Activated CD8-positive, alpha-beta memory T cell treated with anti-CD3 and anti-CD28 coated beads, Interleukin-2, amount 50 U/mL, for 1 hour (primary cell): ENCODE data around the gene LTN1.
A peak's percentile ranks its signal among the peaks of the same experiment; 100 is the strongest.
"Not testable (repeated sequence)": the region's sequence is repeated elsewhere in the genome, so short reads cannot be mapped to it uniquely, and the experiment has no call there.

Source experiments
- DNase-seq: peaks from one replicate; pipeline ENCODE4 v3.0.0-alpha.2; 2020; ENCODE audit errors: extremely low read depth

LTN1 gene

DNA sequence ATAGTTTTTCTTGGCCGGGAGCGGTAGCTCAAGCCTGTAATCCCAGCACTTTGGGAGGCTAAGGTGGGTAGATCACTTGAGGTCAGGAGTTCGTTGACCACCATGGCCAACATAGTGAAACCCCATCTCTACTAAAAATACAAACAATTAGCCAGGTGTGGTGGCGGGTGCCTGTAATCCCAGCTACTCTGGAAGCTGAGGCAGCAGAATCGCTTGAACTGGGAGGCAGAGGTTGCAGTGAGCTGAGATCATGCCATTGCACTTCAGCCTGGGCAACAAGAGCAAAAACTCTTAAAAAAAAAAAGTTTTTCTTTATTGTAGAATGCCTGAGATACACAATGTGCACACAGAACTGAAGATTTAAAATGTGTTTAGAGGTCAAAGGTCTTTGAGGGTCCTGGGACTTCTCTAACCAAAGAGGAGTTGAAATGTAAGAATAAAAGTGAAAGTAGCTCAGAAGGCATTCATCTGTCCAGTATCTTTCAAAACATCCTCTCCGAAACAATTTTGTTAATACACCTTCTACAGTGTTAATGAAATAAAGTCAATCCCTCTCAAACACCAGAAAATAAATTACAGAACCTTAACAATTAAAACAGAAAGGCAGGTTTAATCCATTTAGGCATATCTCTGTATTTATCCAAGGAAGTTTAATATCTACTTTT, 60.8 kb downstream of the LTN1 start:
- not testable (repeated sequence) for DNase-seq

DNA sequence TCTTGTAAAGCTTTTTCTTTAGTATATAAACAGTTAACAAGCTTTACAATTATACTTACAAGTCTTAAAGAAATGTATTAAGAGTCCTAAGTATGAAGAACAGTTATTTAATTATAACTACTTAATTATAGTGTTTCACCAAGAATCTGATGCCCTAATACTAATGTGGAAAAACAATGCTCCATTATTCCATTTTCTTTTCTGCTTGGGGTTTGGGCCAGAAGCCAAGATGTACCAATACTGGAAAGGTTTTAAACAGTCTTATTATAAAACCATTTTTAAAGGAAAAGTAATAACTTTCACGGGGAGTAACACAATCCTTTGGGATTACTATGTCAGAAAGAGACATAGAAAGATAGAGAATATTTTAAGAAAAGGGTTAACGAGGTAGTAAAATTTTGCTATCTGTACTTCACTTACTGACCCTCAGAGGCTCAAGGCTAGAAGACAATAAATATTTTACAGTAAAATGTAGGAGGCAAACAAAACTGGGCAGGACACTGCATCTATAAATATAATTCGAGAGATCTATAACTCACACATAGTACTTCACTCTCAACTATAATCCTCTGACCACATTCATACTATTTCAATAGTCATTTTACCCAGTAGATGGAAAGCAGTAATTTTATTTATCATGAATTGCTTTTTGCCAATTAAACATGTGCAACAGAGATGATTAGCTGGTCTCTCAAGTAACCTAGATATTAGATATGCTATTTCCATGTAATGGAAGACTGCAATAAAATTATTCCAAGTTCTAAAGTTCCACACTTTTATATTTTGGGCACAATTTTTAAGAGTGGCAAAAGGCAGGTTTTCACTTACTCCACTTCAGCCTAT, 63.9 kb downstream of the LTN1 start:
- no peak for DNase-seq

DNA sequence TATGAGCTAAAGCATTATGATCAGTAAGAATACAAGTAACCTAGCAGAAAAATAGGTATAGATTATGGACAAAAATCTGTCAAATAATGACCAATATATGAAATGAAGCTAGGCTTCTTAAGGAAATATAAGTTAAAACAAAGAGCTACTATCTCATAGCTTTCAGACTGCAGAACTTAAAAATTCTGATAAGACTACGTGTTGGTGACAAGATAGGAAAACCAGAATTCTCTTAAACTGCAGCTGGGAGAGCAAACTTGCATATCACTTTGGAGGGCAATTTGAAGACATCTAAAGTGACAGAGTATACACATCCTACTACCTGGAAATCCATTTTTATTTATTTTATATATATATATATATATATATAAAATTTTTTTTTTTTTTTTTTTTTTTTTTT, 65.5 kb downstream of the LTN1 start:
- DNase-seq, result no peak

DNA sequence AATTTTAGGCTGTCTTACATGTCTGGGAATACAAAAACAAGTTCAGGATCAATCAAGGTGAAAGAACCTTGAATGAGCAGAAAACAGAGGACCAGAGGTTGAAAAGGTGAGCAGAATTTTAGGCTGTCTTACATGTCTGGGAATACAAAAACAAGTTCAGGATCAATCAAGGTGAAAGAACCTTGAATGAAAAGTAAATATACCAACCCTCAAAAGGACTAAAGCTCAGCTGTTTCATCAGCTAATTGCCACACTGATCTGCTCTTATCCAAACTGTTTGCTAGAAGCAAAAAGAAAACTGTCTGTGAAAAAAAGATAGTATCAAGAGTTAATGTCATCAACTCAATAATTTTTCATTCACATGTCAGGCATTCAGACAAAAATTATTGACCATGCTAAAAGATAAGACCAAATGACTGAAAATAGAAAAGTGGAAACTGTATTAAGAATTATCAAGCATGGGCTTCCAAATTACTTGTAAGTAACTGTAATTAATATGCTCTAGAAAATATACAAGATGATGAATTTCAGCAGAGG, 69.2 kb downstream of the LTN1 start:
- no peak for DNase-seq

DNA sequence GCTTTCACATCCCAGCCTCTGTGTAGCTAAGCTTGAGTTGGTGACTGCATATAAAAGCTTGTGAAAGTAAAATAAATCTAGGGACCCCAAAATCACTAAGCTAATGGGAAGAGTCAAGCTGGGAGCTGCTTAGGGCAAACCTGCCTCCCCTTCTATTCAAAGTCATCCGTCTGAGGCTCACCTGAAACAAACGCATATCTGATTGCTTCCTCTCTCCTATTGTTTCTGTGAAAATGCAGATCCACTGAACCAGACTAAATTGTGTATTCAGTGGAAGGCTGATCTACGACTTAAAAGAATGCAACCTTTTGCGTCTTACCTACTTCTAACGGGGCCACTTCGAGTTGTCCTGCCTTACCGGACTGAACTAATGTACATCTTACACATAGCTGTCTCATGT, 70.3 kb downstream of the LTN1 start:
- no peak for DNase-seq

DNA sequence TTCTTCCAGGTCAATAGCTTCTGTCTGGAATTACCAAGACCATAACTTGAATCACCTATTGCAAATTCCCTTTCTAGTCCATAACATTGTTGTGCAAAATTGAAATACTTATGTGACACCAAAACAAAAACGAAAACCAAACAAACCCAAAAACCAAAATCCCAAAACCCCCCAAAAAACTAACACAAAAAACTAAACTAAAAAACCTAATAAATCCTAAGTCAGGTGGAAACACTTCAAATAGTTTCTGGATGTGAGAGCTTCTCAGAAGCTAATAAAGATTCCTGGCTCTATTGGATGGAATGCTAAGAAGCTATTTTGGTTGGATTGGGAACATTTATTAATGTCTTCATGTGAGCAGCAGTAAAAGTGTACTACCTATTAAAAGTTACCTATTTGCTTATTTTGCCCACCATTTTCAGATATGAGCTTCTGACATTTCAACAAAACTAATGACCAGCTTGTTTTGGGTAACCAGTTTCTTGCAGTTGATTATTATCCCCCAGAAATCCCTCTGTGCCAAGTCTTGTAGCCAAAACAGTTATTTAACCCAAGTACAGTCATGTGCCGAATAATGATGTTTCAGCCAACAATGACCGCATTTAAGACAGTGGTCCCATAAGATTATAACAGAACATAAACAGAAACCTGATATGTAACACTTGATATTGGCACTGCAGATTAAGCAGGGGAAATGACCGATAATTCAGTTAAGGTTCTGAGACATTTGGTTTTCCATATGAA, 76.4 kb downstream of the LTN1 start:
- no peak for DNase-seq

DNA sequence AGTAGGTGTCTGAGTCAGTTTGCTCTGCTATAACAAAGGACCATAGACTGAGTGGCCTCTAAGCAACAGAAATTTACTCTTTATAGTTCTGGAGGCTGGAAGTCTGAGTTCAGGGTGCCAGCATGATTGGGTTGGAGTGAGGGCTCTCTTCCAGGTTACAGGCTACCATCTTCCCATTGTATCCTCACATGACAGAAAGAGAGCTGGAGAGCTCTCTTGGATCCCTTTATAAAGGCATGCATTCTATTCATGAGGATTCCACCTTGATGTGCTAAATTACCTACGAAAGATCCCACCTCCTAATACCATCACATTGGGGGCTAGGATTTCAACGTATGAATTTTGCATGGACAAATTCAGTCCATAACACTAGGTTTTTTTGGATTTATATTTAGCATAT, 79.6 kb downstream of the LTN1 start:
- no peak for DNase-seq

DNA sequence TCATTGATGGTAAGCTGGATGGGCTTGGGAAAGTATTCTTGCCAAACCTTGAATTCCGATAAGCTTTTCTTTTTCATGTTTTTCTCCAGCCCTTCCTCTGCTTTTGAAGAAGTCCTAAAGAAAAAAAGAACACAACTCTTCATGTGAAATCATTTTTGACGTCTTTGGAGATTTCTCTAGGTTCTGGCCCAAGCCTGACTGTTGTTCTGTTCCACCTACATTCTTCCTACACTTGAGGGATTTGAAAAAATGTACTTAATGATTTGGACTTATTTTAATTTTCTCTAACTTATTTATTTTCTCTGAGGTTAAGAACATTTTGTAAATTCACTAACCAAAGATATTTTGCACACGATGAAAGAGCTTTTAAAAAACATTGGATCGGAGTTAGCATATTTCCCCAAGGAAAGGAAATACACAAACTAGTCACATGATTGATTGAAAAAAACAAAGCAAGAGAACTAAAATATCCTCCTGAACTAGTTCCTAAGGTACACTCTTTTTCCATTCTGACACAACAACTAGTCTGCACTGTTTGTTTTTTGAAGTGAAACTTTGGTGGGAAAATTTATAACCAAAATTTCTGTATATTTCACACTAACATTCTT, 82.3 kb downstream of the LTN1 start:
- DNase-seq, result no peak

DNA sequence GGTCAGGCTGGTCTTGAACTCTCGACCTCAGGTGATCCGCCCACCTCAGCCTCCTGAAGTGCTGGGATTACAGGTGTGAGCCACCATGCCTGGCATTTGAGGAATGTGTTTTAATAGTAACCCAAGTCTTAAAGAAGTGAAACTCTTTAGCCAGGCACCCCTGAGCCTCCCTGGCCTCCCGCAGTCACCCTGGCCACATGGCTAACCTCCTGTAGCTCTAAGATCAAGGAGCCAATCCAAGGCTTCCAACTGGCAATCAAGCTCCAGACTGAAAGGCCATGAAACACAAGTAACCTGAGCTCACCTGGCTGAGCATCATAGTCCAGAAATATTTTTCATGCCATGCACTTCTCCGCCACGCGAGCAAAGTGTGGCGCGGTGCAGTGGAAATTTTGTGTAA, 84.3 kb downstream of the LTN1 start:
- DNase-seq, result no peak

DNA sequence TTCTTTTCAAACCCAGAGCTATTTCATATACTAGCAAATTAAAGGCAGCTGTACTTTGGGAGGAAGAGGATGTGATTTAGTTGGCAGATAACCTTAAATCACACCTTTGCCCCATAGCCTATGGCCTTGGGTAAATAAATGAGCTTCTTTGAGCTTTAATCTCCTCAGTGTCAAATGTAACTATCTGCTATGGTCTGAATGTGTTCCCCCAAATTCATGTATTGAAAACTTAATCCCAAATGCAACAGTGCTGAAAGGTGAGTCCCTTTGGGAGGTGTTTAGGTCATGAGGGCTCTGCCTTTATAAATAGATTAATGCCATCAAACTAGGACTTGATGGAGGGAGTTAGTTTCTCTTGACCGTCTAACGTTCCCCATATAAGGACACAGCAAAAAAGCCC, 85.8 kb downstream of the LTN1 start:
- DNase-seq, result no peak

DNA sequence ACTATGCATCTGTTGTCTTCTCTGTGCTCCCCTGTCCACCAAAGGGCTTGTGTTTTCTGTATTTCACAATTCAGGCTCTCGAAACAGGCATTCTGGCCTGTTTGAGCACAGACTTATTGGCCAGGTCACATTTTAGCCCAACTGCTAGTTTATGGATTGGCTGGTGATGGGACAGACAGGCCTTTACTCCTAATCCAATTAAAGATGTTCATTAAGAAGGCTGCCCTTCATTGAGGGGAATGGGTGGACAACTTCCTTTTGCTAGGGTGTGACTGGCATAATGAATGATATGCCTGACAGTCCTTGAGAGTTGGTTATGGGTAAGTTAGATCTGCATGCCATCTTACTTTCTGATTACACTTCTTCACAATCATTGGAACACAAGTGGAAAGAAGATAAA, 86.4 kb downstream of the LTN1 start:
- DNase-seq, result no peak

DNA sequence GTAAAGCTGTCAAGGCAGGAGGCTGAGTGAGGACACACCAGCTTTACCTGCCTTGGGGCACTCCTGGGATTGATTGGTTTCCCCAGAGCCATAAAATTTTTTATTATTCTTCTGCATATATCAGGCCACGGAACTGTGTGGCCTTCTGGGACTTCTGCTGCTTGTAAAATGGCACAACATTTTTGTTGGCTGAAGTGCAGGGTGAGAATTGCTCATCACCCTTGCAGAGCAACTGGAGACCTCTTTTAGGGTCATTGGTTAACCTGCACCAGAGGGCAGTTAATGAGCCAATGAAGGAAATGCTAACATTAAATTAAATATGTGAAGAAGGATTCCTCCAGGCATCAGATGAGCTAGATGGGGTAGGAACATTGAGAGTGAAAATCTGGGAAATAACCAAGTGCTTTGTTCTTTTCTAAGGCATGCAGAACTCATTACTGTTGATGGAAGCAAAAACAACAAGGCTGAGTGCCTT, 87.7 kb downstream of the LTN1 start:
- no peak for DNase-seq

DNA sequence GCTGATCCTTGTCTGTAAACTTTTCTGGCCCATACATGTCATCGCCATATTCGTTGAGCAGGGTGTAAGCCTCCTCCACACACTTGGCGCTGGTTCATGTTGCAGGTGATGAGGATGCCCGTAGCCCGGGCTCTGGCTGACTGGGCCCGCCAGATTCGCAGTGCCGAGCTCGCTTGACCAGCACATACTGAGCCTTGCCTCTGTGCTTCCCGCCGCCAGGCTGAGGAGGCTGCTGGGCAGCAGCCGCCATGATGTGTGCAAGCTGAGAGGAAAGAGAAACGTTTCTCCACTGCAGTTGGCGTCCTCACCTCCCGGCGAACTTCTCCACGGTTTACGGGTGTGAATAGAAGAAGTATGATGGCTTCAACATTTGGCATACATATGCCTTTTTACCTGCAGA, 89.2 kb downstream of the LTN1 start:
- DNase-seq, result no peak

DNA sequence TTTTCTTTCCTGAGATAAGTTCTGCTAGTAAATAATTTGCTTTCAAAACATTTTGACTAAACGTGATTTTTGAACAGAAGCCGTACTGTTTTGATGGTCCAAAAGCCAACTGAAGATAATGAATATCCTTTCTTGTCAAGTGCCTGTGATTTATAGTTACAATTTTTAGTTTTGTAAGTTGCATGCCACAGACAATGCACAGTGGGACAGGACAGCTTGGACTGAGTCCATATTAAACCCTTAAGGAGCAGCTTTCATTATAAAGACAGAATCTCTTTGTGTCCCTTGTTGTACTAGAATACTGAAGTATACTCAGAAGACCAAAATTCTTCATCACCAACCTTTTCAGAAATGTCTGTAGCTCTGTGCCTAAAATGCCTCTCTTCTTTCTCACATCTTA, 92.2 kb downstream of the LTN1 start:
- DNase-seq, result no peak

DNA sequence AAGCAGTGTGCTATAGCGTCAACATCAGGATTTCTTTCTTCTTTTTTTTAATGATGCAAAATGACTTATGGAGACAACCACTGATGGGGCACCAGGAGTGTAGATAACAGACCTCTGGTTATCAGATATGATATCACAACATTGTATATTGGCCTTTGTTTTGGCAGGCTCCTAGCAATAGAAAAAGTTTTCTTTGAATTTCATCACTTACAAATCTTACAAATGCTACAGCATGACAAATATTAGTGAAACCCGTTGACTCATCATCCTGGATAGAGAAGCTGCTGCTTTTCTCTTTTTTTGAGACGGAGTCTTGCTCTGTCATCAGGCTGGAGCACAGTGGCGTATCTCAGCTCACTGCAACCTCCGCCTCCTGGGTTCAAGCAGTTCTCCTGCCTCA, 92.9 kb downstream of the LTN1 start:
- no peak for DNase-seq

DNA sequence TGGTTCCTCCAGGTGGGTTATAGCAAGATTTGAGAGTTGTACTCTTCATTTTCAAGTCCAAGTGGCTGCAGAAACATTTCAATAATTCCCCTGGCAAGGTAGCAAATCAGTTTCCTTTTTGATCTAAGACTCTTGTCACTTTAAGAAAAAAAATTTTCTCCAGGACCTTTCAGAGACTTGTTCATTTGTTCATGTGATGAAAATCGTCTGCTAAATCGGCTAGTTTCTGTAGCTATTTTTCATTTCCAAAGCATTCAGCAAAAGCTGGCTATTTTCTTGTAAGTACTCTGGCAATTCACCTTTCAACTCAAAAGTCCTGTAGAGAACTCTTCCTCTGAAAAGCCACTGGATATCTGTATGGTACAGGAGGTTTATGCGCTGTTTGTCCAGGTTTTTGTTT, 93.5 kb downstream of the LTN1 start:
- no peak for DNase-seq

DNA sequence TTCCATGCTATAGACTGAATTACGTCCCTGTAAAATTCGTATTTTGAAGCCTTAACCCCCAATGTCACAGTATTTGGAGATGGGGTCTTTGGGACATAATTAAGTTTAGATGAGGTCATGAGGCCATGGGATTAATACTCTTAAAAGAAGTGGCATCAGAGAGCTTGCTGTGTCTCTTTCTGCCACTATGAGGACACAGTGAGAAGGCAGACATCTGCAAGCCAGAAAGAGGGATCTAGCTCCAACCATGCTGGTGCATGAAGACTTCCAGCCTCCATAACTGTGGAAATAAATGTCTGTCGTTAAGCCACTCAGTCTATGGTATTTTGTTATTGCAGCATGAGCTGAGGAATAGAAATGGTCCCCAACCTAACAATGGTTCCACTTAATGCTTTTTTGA, 99.0 kb downstream of the LTN1 start:
- DNase-seq, result no peak

DNA sequence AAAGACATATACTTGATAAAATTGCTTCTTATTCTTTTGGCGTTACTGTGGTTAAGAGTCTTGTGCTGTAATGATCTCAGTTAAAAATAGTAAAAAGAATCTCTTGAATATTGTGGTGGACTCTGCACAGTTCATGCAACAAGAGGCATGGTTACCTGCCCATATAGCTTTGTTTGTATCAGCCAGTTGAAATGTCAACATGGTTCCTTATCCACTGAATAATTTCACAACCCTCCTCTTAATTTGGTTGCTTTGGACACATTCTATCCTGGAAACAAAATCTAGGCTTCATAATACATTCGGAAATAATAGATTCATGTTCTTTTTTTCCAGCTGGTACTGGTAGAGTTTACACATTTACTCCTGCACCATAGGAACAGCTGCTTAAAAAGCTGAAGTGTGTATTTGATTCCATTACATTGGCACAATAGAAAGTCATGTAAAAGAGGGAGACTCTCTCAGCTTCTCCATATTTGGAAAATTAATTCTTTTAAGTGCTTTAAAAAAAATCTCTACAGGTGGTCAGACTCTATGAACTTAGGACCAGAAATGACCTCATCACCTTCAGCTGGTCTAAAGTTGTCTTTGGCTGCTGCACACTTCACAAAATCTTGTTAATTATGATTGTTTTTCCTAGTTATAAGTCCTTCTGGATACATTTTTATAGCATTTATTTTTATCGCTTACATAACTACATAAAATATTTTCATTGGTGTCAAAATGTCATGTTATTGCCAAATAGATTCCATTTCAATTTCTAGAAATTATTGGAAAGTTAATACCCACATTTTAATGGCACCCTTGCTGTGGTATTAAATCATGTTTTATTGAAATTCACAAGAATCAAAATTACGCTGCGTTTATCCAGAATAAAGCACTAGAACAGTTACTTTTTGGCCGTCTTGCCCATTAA, 100.2 kb downstream of the LTN1 start:
- no peak for DNase-seq

DNA sequence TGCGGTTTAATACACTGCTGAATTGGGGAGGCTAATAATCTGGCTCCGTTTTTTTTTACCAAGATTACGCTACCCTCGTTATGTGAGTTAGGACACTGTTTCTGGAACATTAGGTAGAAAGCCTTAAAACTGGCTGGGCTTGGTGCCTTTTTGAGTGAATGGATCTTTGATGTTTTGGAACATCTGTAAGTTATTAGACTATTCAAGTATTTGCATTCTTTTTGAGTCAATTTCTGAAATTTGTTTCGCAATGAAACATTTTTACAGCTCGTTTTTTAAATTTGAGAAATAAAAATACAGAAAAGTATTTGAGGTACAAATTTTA, 106.9 kb downstream of the LTN1 start:
- no peak for DNase-seq

DNA sequence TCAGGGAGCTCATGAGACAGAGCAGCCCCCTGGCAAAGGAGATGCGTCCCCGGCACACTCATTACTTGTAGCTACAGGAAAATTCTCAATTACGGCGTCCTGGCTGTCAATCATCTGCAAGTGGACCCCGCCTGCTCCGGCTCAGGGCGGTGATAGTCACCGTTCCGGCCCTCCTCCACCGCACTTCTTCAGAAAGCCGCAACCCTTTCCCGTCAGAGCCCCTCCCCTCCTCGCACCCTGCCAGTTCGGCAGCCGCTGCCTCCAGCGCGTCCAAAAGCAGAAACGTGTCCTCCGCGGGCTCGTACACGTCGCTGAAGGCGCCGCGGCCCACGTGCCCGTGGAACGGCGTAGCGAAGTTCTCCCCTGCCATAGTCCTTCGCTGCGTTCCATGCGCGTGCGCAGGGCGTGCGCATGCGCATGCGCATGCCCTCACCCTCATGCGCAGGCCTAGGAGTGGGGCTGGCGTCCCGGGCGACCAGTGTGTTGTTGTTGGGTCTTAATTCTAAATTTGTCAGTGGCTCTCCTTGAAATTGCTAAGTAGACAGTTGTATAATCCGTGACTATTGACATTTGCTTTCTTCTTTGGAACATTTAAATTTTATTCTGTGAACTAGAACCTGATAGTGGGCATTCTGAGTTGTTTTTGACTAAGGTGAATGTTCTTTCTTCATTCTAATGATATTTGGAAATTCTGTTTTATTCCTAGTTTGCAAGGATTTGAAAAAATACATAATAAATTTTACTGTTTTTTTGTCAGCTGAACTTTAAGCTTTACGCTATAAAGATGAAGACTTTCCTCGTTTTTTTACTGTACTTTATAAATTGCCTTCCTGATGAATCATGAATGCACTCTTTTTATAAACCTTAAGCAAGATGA, 107.5 kb downstream of the LTN1 start:
- peak; percentile 76 for DNase-seq
